Right renal pelvis (tissue), 4 donors: Measurements from ENCODE around the gene CDK12. TPM values are rescaled to one million over a fixed set of nuclear protein-coding genes. Genes with fewer than 3 reads are reported as not detected.
"Not testable (repeated sequence)": the region's sequence is repeated elsewhere in the genome, so short reads cannot be mapped to it uniquely, and the experiment has no call there.

Experiments used
- DNase-seq, 4 donors: peaks; one replicate each; pipeline ENCODE4 v3.0.0-alpha.2; 2013; ENCODE audit warnings: low read depth in 4 of 4, low spot score in 3 of 4, missing footprints in 1 of 4
- polyA plus RNA-seq, 4 donors: library from polyadenylated mRNA; unstranded; fragments of 120-200 nt; gene quantifications; one replicate each; pipeline ENCODE4 v1.2.1, GENCODE V29; 2013; ENCODE audit not compliant: insufficient read length in 4 of 4

Gene CDK12
- polyA plus RNA-seq, 4 donors: 48.6 to 58.0 (median 53.2) TPM

DNA sequence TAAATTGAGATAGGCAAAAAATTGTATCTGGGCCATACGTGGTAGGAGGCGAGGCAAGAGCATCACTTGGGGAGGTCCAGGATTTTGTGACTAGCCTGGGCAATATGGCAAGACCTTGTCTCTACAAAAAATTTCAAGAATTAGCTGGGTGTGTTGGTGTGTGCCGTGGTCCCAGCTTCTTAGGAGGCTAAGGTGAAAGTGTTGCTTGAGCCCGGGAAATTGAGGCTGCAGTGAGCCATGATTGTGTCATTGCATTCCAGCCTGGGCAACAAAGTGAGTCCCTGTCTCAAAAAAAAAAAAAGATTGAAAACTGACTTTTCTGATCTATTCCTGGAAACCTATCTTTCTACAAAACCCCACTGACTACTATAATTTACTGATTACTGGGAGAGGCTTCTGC is 26.7 kb downstream of the CDK12 start:
- no peak for DNase-seq

DNA sequence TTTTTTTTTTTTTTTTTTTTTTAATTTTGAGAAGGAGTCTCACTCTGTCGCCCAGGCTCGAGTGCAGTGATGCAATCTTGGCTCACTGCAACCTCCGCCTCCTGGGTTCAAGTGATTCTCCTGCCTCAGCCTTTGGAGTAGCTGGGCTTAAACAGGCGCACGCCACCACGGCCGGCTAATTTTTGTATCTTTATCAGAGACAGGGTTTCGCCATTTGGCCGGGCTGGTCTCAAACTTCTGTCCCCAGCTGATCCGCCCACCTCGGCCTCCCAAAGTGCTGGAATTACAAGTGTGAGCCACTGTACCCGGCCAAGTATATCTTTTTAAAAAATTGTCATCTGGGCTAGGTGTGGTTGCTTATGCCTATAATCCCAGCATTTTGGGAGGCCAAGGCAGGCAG is 35.6 kb downstream of the CDK12 start:
- not testable (repeated sequence) for DNase-seq

DNA sequence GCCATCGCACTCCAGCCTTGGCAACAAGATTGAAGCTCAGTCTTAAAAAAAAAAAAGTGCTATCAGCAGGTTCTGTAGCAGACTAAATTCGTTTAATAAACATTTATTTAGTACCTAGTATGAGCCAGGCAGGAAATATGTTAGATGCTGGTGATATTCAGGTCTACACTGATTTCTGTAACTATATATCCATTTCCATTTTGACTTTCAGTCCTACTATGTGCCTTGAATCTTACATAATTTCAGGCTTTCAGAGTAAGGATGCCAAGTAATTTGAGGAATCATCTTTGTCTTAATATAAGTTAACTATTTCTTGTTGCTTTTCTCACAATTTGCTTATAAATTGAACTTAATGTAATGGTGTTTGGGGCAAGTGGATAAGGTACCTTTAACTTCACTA is 46.2 kb downstream of the CDK12 start:
- no peak for DNase-seq

DNA sequence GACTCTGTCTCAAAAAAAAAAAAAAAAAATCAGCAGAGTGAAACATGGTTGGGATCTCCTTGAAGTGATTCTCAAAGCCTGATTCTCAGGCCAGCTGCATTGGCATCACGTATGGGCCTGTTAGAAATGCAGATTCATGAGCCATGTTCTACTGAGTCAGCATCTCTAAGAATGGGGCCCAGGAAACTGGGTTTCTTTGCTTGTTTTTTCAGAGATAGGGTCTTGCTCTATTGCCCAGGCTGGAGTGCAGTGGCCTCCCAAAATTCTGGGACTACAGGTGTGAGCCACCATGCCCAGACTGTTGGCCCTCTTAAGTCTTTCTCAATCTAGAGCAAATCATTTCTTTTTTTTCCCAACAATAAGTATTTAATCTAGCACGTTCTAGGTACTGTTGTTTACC is 47.7 kb downstream of the CDK12 start:
- DNase-seq: no peak

DNA sequence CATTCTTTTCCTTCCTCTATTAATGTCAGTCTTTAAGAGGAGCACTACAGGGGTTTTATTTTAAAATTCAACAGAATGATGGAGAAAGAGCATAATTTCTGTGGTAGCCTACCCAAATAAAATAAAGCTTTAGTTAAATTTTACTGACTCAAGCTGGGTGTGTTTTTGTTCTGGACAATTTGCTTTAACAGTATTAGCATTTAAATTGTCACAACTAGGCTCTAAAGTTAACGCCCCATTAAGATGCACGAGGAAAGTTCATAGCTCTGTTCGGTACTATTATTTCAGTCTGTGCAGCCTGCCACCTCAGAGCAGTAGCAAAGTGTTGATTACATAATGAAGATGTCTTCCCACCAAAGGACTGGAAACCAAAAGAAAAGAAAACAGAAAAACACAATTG is 52.0 kb downstream of the CDK12 start:
- no peak for DNase-seq

DNA sequence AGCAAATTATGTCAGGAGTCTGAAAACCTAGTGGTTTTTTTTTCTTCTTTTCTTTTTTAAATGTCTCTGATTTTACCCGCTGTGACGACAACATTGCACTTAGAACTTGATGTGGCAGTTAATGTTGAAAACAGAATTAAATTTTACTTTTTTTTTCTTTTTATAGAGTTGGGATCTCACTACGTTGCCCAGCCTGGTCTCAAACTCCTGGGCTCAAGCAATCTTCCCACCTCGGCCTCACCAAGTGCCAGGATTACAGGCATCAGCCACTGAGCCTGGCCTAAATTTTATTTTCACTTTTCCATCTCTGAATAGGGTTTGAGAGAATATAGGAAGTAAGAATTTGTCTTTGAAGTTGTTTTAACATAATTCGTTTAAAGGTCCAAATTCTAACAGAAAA is 52.6 kb downstream of the CDK12 start:
- no peak for DNase-seq

DNA sequence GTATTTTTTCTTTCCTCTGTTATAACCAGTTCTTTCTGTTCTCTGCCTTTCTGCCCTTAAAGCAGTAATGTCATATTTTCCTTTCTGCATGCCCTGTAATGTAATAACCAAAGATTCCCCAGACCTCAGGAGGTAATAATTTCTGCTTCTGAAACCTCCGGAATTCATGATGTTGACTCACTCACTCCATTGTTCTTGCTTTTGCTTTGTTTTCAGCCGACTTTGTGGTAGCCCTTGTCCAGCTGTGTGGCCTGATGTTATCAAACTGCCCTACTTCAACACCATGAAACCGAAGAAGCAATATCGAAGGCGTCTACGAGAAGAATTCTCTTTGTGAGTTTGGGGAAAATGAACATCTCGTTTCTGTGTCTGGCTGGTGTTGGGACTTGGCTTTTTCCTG is 55.9 kb downstream of the CDK12 start:
- no peak for DNase-seq

DNA sequence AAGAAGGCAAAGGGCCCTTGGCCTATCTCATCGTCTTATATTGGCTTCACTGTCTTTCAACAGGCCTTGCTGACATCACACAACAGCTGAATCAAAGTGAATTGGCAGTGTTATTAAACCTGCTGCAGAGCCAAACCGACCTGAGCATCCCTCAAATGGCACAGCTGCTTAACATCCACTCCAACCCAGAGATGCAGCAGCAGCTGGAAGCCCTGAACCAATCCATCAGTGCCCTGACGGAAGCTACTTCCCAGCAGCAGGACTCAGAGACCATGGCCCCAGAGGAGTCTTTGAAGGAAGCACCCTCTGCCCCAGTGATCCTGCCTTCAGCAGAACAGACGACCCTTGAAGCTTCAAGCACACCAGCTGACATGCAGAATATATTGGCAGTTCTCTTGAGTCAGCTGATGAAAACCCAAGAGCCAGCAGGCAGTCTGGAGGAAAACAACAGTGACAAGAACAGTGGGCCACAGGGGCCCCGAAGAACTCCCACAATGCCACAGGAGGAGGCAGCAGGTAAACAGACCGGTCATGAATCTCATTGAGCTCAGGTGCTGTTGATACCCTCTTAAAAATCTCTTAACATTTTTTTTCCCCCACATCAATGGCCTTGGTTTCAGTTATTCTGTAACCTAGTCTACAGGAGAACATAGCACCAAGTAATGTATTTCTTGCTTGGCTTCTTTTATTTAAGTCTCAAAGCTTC is 64.7 kb downstream of the CDK12 start:
- no peak for DNase-seq

DNA sequence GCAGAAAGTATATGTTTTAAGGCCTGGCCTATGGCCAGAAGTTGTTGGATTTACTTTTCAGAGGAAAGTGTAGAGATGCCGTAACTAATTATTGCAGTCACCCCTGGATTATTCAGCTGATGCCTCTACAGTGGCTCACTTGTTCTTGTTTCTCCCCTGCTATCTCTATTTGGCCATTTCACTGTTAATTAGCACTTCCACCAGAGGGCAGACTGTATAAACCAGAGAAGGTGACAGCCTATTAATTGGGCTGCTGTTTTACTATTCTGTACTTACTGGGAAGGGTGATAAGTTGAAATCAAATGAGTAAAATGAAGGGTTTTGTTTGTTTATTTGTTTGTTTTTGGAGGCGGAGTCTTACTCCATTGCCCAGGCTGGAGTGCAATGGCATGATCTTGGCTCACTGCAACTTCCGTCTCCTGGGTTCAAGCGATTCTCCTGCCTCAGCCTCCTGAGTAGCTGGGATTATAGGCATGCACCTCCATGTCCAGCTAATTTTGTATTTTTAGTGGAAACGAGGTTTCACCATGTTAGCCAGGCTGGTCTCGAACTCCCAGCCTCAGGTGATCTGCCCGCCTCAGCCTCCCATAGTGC is 66.0 kb downstream of the CDK12 start:
- no peak for DNase-seq

DNA sequence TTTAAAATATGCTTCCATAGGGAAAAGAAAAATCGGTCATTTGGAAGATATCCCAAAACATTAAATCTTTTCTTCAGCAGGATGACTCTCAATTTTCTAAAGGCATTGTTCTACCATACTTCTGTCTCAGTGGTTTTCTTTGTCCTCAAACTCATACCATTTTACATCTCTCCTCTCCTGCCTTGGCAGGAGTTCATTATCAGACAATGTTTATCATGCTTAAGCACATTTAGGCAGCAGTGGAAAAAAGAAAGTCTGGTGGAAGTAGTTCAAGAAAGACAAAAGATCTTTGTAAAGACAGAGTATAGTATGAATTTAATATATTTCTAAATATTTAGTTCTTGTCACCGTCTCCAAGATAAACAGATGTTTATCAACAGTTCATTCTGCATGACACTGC is 68.2 kb downstream of the CDK12 start:
- DNase-seq: no peak

DNA sequence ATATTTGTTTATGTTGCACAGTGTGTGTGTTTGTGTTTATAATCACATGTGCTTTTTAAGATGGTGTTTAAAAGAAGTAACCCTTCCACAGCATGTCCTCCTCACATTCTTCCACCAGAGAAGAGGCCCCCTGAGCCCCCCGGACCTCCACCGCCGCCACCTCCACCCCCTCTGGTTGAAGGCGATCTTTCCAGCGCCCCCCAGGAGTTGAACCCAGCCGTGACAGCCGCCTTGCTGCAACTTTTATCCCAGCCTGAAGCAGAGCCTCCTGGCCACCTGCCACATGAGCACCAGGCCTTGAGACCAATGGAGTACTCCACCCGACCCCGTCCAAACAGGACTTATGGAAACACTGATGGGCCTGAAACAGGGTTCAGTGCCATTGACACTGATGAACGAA is 69.2 kb downstream of the CDK12 start:
- no peak for DNase-seq

DNA sequence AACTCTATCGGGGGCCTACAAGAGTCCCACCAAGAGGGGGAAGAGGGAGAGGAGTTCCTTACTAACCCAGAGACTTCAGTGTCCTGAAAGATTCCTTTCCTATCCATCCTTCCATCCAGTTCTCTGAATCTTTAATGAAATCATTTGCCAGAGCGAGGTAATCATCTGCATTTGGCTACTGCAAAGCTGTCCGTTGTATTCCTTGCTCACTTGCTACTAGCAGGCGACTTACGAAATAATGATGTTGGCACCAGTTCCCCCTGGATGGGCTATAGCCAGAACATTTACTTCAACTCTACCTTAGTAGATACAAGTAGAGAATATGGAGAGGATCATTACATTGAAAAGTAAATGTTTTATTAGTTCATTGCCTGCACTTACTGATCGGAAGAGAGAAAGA is 70.0 kb downstream of the CDK12 start:
- no peak for DNase-seq

DNA sequence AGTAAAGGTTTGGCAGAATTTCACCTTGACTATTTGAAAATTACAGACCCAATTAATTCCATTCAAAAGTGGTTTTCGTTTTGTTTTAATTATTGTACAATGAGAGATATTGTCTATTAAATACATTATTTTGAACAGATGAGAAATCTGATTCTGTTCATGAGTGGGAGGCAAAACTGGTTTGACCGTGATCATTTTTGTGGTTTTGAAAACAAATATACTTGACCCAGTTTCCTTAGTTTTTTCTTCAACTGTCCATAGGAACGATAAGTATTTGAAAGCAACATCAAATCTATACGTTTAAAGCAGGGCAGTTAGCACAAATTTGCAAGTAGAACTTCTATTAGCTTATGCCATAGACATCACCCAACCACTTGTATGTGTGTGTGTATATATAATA is 72.6 kb downstream of the CDK12 start:
- no peak for DNase-seq

DNA sequence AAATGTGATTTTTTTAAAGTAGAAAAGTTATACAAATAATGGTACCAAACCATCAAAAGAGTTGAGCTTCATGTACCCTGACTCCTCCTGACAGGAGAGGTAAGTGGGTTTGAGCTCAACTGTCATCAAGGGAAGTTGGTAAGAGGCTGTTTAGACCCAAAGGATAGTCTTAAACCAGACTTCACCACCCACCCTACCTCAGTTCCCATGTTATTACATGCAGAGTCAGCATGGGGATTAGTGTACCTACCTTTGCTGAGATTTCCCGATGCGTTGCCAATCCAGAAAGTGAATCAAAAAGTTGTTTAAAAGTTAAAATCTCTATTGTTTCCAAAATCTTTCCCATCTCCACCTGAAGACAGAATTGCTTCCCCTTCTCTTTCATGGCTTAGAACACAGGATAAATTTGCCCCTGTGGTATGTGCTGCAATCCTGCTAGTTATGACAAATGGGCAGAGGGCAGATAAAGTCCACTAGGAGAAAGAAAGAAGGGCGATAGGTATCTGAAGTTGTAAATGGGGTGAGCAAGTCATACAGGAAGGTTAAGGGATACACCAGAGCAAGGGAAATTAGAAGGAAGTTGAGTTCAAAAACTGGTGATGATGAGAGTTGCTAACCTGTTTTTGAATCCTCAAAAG is 73.6 kb downstream of the CDK12 start:
- DNase-seq: no peak

DNA sequence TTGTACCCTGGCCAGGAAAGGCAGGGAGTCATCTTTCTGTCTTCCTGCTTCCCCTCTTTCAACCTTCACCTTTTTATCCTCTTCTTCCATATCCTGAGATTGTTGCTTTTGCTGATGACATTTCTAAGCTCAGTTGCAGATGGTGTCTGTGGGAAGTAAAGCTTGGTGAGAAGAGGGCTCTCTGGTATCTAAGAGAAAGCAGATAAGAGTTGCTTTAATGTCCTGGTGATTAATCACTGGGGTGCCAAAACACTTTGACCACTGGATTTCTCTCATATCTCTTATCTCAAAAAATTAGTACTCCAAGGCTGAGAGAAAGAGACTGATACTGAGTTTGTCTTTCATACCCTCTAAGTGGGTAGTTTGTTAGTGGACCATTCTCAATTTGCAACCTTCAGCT is 75.2 kb downstream of the CDK12 start:
- no peak for DNase-seq

DNA sequence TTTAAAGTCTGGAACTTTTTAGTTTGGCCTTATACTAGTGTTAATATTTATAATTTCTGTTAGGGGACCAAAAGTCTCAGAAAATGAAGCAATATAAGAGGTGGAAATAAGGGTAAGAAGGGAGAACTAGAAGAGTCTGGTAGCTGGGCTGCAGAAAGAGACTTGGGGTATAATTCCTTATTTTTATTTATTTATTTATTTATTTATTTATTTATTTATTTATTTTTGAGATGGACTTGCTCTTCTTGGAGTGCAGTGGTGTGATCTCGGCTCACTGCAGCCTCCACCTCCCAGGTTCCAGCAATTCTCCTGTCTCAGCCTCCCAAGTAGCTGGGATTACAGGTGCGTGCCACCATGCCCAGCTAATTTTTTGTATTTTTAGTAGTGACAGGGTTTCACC is 76.1 kb downstream of the CDK12 start:
- not testable (repeated sequence) for DNase-seq

DNA sequence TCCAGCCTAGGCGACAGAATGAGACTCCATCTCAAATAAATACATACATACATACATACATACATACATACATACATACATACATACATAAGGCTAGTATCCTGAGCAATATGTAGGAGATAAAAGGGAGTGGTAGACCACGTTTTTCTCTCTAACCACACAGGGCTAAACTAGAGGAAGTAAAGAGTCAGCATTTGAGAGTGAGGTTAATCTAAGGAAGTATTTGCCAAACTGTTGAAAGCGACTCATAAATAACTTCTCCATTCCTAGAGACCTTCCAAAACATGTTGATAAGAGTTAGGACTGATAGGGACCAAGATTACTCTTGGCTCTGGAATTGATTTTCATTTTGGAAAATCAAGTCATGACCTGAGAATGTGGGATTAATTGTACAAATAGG is 77.6 kb downstream of the CDK12 start:
- DNase-seq: no peak

DNA sequence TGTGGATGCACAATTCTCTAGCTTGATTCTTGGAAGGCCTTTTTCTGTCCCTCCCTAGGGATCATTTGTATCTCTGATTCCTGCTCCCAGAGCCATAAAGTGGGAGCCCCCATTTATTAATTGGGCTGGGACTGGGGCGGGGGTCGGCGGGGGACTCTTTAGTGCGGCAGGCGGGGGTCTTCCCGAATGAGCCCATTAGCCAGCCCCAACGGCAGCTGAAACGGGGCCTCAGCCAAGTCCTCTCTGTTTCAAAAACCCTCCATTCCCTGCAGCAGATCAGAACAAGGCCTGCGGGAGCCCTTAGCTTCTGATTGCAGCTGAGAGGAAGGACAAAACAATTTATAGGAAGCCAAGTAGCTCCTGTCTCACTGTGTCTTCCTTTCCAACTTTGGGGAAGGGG is 79.3 kb downstream of the CDK12 start:
- DNase-seq: no peak

DNA sequence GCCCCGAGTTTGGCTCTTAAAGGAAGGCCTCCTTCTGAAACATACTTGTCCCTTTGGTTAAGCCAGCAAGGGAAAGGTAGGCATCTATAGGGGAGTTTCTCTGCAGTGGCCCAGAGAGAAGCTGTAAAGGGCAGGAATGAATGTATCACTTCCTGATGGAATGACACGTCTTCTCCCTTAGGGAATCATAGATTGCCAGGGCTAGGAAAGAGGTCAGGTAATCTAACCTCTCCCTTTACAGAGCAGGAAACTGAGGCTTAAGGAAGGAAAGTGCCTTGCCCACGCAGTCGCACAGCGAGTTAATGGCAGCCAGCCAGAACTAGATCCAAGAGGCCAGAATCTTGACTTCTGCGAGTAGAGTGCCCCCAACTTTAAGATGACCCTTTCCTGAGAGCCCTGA is 80.4 kb downstream of the CDK12 start:
- no peak for DNase-seq

DNA sequence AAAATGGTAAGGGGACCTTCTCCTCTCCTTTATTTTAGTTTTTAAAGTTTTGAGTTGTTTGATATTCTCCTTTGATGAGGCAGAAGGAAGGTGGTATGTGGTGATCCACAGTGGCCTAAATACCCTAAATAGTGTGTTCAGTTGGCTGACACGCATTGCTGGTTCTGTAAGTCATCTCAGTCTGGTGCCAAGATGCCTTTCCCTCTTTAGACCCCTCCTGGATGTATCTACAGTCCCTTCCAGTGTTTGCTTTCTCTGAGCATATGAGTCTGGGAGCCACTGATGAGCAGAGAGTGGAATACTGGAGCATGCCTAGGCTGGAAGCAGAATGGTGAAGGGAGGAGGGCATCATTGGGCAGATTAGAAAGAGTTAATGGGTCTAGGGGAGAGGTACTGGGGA is 81.9 kb downstream of the CDK12 start:
- no peak for DNase-seq

DNA sequence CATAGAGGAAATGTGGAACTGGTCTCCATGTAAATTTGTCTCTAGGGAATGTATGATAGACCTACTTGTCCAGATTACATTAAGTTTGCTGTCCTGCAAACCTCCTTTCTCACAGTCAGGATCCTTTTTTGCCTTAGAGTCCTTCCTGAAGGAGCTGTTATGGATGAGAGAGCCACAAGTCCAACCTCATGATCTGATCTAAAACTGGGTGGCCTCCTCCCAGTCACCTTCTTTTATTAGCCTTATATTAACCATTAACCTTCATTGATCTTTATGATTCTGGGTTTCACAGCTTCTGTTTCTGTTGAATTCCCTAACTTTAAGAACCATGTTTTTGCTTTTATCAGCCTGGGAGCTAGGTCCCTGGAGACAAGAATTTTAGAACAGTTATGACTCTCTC is 82.4 kb downstream of the CDK12 start:
- DNase-seq: no peak

DNA sequence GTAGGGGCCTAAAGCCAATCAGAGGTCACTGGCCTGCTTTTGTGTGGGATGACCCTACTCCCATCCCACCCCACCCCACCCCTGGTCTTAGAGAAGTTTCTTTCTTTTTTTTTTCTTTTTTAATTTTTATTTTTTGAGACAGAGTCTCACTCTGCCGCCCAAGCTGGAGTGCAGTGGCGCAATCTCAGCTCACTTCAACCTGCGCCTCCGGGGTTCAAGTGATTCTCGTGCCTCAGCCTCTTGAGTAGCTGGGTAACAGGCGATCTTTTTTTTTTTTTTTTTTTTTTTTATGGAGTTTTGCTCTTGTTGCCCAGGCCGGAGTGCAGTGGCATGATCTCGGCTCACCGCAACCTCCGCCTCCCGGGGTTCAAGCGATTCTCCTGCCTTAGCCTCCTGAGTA is 83.1 kb downstream of the CDK12 start:
- not testable (repeated sequence) for DNase-seq
